ENCODE data around the gene NCLN. TPM values are rescaled to one million over a fixed set of nuclear protein-coding genes. Genes with fewer than 3 reads are reported as not detected.

Gene NCLN
- total and polyA plus RNA-seq, 9 of the 15 experiments (the other 6 are each of a cell fraction or from before 2014, with no cell fraction given), result 3.8 to 126 (median 39.6) TPM

- no peak for DNase-seq (ENCODE audit: extremely low read depth in 1 of 4, low spot score in 3 of 4)
- ChIA-PET CTCF (ENCODE audit: low intra/inter-chr PET ratio) (no interaction called here), POLR2A (interaction anchor here (0.7 kb wide), 1 partner anchor 801 kb away, joined by 3 read pairs; no protein-coding TSS in a partner anchor)
- in situ Hi-C loops (cut with MboI), result no loop called here
- Histone ChIP-seq H3K4me1 (replicated peaks in 1 of 2; ENCODE audit: control insufficient read depth in 2 of 2, insufficient read depth in 2 of 2, low read length in 2 of 2) (peaks cover 0 to 9% of the 10 kb centered on the region in 2 experiments; a peak in 3 of 5 replicates), H3K27me3 (ENCODE audit: control insufficient read depth in 2 of 2, insufficient read depth in 2 of 2, low read length in 2 of 2) (0 out of 5 replicates have a peak, but pooled peaks cover 0 to 4% of the 10 kb centered on the region in 2 experiments), H3K9ac (ENCODE audit: insufficient read depth in 1 of 2, low read depth in 2 of 2, low read length in 2 of 2) (no peak overlapping the region), H3K9me3 (replicated peaks; ENCODE audit: control insufficient read depth, insufficient read depth, low read depth, low read length) (peaks cover 2% of the 10 kb centered on the region; the same call in 1 of the 2 replicates), H3K27ac (ENCODE audit: extremely low read depth, low read depth, low read length) (no peak overlapping the region), H3K9me1 (ENCODE audit: control insufficient read depth, insufficient read depth, low read length) (no peaks in the 10 kb centered on the region), H3K36me3 (ENCODE audit: control insufficient read depth, insufficient read depth, low read length) (no peaks in the 10 kb centered on the region), H3K79me2 (ENCODE audit: control insufficient read depth, insufficient read depth, low read length) (no peaks in the 10 kb centered on the region), H3K4me3 (no peak overlapping the region), H3K4me2 (ENCODE audit: insufficient read depth, low read length) (no peak overlapping the region), H4K20me1 (replicated peaks; ENCODE audit: control insufficient read depth, insufficient read depth, low read length) (no peaks in the 10 kb centered on the region), H2AFZ (ENCODE audit: low read depth, low read length) (no peak overlapping the region)
- FAIRE-seq, result no peak
- intact Hi-C loops (cut with micrococcal nuclease), result no loop called here
- no TSS peak for BruUV-seq (replicated peaks)
- 2% methylated on average over 6 of the region's 8 CpGs for WGBS (ENCODE audit: insufficient coverage, low coverage, missing lambda C conversion rate)
- TF ChIP-seq ZKSCAN8 (CRISPR knock-in tag; IDR thresholded peaks at IDR 0.05), result peak; percentile 75; the same call in 1 of the 2 replicates
- TF ChIP-seq HDAC1 (IDR thresholded peaks at IDR 0.05), result no peak
- TF ChIP-seq FOXJ3 (CRISPR knock-in tag; IDR thresholded peaks at IDR 0.05), result no peak
- TF ChIP-seq, protein P1, sequence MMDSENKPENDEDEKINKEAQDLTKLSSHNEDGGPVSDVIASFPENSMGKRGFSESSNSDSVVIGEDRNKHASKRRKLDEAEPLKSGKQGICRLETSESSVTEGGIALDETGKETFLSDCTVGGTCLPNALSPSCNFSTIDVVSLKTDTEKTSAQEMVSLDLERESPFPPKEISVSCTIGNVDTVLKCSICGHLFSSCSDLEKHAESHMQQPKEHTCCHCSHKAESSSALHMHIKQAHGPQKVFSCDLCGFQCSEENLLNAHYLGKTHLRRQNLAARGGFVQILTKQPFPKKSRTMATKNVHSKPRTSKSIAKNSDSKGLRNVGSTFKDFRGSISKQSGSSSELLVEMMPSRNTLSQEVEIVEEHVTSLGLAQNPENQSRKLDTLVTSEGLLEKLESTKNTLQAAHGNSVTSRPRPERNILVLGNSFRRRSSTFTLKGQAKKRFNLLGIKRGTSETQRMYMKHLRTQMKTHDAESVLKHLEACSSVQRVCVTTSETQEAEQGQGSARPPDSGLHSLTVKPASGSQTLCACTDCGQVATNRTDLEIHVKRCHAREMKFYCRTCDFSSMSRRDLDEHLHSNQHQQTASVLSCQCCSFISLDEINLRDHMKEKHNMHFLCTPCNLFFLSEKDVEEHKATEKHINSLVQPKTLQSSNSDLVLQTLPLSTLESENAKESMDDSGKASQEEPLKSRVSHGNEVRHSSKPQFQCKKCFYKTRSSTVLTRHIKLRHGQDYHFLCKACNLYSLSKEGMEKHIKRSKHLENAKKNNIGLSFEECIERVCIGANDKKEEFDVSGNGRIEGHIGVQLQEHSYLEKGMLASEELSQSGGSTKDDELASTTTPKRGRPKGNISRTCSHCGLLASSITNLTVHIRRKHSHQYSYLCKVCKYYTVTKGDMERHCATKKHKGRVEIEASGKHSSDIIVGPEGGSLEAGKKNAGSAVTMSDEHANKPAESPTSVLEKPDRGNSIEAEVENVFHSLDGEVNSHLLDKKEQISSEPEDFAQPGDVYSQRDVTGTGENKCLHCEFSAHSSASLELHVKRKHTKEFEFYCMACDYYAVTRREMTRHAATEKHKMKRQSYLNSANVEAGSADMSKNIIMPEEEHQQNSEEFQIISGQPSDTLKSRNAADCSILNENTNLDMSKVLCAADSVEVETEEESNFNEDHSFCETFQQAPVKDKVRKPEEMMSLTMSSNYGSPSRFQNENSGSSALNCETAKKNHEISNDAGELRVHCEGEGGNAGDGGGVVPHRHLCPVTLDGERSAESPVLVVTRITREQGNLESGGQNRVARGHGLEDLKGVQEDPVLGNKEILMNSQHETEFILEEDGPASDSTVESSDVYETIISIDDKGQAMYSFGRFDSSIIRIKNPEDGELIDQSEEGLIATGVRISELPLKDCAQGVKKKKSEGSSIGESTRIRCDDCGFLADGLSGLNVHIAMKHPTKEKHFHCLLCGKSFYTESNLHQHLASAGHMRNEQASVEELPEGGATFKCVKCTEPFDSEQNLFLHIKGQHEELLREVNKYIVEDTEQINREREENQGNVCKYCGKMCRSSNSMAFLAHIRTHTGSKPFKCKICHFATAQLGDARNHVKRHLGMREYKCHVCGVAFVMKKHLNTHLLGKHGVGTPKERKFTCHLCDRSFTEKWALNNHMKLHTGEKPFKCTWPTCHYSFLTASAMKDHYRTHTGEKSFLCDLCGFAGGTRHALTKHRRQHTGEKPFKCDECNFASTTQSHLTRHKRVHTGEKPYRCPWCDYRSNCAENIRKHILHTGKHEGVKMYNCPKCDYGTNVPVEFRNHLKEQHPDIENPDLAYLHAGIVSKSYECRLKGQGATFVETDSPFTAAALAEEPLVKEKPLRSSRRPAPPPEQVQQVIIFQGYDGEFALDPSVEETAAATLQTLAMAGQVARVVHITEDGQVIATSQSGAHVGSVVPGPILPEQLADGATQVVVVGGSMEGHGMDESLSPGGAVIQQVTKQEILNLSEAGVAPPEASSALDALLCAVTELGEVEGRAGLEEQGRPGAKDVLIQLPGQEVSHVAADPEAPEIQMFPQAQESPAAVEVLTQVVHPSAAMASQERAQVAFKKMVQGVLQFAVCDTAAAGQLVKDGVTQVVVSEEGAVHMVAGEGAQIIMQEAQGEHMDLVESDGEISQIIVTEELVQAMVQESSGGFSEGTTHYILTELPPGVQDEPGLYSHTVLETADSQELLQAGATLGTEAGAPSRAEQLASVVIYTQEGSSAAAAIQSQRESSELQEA (IDR thresholded peaks at IDR 0.05; ENCODE audit: low read depth), result no peak
- ATAC-seq, result no peak
Measured at GRCh38 chr19:3251229-3251628, 65.5 kb downstream of the NCLN start.
